SK-N-SH treated with all-trans-retinoic acid at 6 μM for 48 hours (cell line): ENCODE measurements around the gene PTEN.

Experiments
- CREB5 ChIP-seq: fragments of 250-450 bp; sonication (Bioruptor Pico); IDR thresholded peaks from 2 replicates; pipeline ENCODE4 v1.5.1; 2020; ENCODE audit warnings: low read depth, mild to moderate bottlenecking, moderate library complexity
- CSDC2 ChIP-seq: fragments of 250-450 bp; sonication (Bioruptor Pico); IDR thresholded peaks from 2 replicates; pipeline ENCODE4 v1.5.0; 2020; ENCODE audit warnings: mild to moderate bottlenecking, moderate library complexity
- ESRRG ChIP-seq: fragments of 250-450 bp; sonication (Bioruptor Pico); IDR thresholded peaks from 2 replicates; pipeline ENCODE4 v1.6.1; 2021; ENCODE audit warnings: mild to moderate bottlenecking
- OSR1 ChIP-seq: fragments of 250-450 bp; sonication (Bioruptor Pico); IDR thresholded peaks from 2 replicates; pipeline ENCODE4 v1.8.0; 2022; ENCODE audit warnings: moderate library complexity, mild to moderate bottlenecking, inconsistent platforms
- PATZ1 ChIP-seq: fragments of 250-450 bp; sonication (Bioruptor Pico); IDR thresholded peaks from 2 replicates; pipeline ENCODE4 v1.8.0; 2020; ENCODE audit warnings: mild to moderate bottlenecking, moderate library complexity, borderline replicate concordance
- POU6F1 ChIP-seq: fragments of 250-450 bp; sonication (Bioruptor Pico); IDR thresholded peaks from 2 replicates; pipeline ENCODE4 v1.8.0; 2021; ENCODE audit warnings: low read depth, mild to moderate bottlenecking, moderate library complexity, borderline replicate concordance
- PPARA ChIP-seq: fragments of 250-450 bp; sonication (Bioruptor Pico); IDR thresholded peaks from 2 replicates; pipeline ENCODE4 v1.5.0; 2020; ENCODE audit warnings: mild to moderate bottlenecking, borderline replicate concordance
- ZFP3 ChIP-seq: fragments of 250-450 bp; sonication (Bioruptor Pico); IDR thresholded peaks from 2 replicates; pipeline ENCODE4 v1.5.0; 2020; ENCODE audit warnings: mild to moderate bottlenecking, moderate library complexity
- ZNF565 ChIP-seq: fragments of 450-650 bp; formaldehyde crosslinking; conservative IDR thresholded peaks from 2 replicates; pipeline ENCODE4 v1.5.0; 2020; ENCODE audit warnings: low read depth, mild to moderate bottlenecking, moderate library complexity
- ZNF70 ChIP-seq: fragments of 450-650 bp; formaldehyde crosslinking; IDR thresholded peaks from 2 replicates; pipeline ENCODE4 v1.5.0; 2020; ENCODE audit warnings: mild to moderate bottlenecking, moderate library complexity
- ZNF8 ChIP-seq: fragments of 450-650 bp; formaldehyde crosslinking; IDR thresholded peaks from 2 replicates; pipeline ENCODE4 v1.5.0; 2020; ENCODE audit warnings: mild to moderate bottlenecking, moderate library complexity

DNA sequence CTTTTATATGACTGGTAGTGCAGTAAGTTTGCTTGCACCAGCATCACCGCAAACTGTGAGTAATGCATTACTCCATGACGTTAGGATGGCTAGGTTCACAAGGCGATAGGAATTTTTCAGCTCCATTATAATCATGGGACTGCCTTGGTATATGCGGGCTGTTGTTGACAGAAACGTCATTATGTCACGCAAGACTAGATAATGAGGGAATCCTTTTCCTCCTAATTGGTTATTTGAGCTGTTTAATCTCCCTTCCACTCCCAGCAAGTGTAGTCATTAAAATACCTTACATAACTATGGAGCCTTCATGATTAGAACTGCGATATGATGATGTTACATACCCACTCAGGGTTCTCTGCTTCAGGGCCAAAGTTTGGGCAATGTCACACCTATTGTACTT is 17.4 kb upstream of the PTEN start:
- TF ChIP-seq CSDC2 (no peak), OSR1 (CRISPR knock-in tag) (no peak), ZNF8 (CRISPR knock-in tag) (no peak), ZFP3 (CRISPR knock-in tag) (no peak), ZNF565 (CRISPR knock-in tag) (no peak), CREB5 (CRISPR knock-in tag) (no peak), ZNF70 (no peak), PATZ1 (CRISPR knock-in tag) (no peak), PPARA (CRISPR knock-in tag) (no peak), ESRRG (CRISPR knock-in tag) (no peak), POU6F1 (CRISPR knock-in tag) (no peak)
